NCI-H526 (cell line): ENCODE measurements around the gene HS6ST3.

Experiments used
- DNase-seq, 2 experiments: peaks; one replicate each; lab custom pipeline; 2025; lab: John Stamatoyannopoulos, UW

Gene HS6ST3

DNA sequence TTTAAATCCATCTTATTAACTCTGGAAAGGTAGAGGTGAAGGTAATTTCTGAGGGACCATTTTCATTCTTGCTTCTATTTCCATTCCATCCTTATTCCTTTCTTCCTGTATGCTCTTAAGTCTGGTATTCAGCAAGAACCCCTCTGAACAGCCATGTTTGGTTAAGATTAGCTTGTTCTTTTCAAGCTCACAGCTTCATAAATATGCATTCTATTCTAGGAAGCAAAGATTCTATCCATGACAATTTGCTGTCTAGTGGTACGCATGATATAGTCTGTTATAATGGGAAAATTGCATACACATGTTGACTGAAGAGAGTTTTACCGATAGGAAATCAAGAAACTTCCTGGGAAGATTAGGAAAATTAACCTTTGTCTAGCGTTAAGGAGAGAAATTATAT, 218.7 kb downstream of the HS6ST3 start:
- peak in 1 of 2 experiments; percentile 68 for DNase-seq

DNA sequence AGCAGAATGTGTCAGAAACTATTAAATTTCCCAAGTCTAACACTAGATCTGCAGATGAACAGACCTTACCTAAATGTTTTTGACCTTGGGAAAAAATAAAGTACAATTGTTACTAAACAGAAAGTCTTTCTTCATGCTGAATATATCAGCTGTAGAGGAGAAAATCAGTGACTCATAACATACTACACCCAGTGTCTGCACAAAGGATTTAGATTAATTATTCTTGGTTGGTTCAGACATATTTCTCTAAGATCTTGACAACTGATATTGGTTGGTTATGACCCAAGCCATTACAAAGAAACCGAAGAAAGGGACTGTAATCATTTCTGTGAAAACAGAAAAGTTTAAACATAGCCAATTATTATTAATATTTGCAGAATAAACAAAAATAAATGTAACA, 225.1 kb downstream of the HS6ST3 start:
- DNase-seq: no peak

DNA sequence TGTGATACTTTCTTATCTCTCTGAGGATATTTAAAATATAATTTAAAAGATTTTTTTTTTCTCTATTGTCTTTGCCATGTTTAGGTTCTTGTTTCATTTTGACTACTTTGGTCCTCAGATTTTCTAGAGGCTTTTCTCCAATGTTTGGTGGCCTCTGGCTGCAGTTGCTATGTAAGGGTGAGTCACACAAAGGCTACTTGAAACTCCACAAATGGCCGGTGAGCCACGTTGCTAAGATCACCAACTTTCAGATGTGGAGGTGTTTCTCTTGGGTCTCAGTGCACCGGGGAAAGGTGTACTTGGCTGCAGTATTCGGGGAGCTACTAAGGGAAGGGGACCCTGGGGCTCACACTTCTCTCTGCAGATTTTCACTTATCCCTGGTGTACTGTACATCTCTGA, 248.1 kb downstream of the HS6ST3 start:
- no peak for DNase-seq

DNA sequence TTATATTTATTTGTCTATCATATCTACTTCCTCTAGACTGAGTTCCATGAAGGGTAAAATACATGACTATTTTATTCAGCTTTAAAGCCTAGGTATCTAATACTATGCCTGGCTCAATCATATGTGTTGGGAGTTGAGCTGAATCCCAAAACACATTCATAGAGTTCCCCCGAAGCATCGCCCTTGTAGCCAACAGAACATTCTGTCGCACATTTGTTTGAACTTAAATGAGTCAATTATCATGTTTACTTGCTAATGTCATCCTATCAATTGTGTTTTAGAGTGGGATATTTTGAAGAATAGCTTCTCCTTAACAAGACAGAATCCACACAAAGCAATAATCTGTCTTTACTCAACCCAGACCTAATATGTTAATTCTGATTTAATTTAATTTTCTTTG, 252.4 kb downstream of the HS6ST3 start:
- no peak for DNase-seq

DNA sequence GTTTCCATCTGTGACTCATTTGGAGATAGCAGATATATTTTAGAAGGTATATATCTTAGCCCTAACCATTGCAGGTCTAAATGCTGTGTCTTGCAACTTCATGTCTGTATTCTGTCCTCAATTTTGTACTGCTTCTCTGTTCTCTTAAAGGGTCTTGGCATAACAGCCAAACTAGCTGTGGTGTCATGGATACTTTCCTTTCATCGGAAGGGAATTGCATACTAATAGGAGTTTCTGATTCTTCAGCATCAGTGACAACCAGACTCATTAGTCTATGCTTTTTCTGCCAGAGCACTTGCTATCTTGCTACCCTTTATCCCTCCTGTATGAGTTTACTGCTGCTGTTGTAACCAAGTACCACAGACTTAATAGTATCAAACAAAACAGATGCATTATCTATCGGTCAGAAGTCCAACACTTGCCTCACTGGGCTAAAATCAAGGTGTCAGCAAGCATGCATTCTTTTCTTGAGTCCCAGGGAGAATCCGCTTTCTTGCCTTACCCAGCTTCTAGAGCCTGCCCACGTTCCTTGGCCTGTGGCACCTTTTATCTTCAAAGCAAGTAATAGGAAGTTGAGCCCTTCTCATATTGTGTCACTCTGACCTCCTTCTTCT, 253.1 kb downstream of the HS6ST3 start:
- no peak for DNase-seq

DNA sequence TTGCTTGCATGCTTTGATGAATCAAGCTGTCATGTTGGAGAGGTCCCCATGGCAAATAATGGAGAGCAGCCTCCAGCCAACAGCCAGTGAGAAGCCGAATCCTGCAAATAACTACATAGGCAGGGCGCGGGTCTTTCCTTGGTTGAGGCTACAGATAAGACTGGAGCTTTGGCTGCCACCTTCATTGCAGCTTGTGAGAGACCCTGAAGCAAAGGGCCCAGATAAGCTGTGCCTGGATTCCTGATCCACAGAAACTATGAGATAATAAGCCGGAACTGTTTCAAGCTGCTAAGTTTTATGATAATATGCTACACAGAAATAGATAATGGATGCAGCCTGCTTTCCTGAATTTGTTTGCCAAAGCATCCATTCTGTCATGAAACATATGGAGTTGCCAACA, 257.0 kb downstream of the HS6ST3 start:
- no peak for DNase-seq

DNA sequence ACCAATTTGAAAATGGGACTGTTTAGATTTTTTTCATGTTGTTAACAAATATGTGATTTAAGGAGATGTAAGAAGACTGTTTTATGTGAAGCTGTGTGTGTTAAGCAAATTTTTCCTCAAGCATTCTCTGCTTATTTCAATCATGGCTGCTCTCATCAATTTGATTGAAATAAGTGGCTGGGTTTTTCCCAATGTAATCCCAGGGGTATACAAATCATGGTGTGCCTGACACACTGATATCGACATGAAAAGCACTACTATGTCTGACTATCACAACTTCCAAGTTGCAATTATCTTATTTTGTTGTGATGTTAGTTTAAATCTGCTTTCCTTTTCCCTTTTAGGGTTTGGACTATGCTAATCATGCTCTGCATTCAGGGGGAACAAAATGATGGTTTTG, 283.7 kb downstream of the HS6ST3 start:
- no peak for DNase-seq

DNA sequence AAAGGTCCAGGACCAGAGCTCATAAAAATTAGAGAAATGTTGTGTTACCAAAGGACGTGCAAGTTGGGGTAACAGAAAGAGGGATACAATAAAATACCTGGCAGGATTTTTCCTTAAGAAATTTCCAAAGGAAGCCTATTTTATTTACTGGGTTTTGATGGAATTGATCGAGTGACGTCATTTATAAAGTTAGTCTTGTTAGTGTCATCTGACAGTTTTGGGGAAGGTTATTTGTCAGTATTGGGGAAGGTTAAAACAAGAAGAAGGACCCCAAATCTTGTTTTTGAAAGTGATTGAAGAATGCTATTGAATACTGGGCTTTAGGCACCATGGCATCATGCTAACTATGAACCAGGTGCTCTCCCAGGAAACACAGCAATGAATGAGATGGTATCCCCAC, 287.9 kb downstream of the HS6ST3 start:
- DNase-seq: no peak

DNA sequence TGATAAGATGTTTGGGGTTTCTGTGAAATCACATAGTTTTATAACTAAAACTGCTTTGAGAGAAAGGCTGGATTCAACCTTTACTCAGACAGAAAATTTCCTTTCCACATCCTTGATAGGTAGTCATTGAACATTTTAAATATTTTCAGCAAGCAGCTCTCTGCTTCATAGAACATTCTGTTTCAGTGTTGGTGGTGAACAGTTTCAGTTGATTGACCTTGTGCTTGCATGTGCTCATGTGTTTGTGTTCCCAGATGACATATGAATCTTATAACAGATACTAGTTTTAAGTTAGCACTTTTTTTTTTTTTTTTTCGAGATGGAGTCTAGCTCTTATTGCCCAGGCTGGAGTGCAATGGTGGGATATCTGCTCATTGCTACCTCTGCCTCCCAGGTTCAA, 290.1 kb downstream of the HS6ST3 start:
- DNase-seq: no peak

DNA sequence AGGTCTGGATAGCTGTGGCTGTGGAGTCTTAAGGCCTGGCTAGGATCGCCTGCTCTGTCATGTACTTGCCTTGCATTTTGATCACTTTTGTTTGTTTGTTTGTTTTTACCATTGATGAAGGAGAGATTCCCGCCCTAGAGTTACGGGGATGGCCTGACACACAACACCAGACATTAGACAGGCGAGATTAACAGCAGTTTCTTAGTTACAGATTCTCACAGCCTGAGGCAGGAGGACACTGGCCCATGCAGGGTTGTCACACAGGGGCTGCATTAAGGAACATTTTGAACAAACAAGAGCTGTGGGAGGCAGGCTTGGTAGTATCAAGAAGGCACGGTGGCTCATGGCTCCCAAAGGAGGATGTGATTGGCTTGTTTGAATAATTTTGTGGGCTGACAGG, 291.8 kb downstream of the HS6ST3 start:
- no peak for DNase-seq

DNA sequence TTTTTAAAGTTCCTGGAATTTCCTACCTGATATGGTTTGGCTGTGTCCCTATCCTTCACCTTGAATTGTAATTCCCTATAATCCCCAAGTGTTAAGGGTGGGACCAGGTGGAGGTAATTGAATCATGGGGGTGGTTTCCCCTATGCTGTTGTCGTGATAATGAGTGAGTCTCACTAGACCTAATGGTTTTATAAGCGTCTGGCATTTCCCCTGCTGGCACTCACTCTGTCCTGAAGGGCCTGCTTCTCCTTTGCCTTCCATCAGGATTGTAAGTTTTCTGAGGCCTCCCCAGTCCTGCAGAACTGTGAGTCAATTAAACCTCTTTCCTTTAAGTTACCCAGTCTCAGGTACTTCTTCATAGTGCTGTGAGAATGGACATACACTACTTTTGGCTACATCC, 298.7 kb downstream of the HS6ST3 start:
- no peak for DNase-seq

DNA sequence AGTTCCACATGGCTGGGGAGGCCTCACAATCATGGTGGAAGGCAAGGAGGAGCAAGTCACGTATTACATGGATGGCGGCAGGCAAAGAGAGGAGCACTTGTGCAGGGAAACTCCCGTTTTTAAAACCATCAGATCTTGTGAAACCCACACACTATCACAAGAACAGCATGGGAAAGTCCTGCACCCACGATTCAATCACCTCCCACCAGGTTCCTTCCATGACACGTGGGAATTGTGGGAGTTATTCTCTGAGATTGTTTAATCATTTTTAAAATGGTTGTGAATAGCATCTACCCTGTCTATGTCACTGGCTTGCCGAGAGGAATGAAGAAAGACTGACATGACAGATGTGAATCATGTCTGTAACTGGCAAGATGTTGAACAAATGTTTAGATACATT, 301.7 kb downstream of the HS6ST3 start:
- no peak for DNase-seq

DNA sequence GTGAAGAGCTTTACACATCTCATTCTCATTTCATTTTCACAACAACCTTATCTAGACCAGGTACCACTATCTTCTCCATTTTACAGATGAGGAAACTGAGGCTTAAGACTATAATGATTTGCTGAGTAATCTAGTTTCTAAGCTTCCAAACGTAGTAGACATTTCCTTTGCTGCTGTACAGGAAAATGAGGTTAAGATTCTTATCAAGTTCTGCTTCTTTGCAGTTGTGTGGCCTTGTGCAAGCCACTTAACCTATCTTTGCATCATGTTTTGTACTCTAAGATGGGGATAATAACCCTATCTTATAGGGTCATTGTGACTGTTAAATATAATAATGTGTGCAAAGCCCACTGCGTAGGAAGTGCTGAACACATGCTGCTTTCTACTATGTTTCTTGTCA, 307.9 kb downstream of the HS6ST3 start:
- DNase-seq: no peak

DNA sequence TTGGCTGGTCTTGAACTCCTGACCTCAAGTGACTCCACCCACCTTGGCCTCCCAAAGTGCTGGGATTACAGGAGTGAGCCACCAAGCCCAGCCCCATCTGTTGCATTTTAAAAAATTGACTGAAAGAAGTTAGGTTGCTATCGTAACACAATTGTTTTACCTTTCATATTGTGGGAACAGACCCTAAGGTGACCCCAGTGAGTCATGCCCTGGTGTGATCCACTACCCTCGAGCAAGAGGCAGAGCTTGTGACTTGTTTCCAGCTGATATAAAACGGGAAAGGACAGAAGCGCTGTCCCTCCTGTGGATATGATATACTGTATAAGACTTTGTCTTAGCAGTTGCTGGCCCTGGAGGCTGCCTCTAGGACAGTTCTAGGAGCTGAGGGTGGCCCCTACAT, 308.6 kb downstream of the HS6ST3 start:
- no peak for DNase-seq

DNA sequence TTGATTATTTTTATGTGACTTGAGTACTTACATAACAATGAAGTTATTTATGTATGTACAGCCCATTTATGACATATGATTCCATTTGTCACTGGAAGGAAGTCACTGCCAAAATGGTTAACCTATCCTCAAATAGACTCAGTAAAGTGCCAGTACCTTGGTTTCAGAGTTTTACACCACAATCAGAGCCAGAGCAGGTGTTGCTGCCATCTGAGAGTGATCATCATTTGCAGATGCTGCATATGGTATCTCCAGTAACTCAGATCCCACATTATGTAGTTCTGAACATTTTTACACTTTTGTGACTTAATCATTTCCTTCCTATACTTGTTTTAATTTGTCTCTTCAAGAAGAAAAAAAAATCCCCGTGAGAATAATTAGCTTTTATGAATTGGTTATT, 313.3 kb downstream of the HS6ST3 start:
- DNase-seq: no peak

DNA sequence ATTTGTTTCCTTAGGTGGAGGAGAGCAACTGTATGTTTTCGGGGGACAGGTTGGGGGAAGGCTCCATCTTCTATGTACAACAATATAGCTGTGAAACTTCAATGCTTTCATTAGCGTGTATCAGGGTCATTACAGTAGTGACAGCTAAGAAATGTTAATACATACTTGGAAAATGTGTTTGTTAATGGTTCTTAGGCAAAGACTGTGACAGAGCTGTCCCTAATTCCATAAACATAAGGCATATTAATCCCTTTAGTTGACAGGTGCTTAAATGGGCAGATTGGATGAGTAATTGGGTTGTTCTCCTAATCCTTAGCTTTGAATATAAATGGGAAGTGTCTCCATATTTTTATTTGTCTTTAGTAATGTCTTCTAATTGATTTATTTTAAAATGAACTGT, 313.7 kb downstream of the HS6ST3 start:
- DNase-seq: no peak

DNA sequence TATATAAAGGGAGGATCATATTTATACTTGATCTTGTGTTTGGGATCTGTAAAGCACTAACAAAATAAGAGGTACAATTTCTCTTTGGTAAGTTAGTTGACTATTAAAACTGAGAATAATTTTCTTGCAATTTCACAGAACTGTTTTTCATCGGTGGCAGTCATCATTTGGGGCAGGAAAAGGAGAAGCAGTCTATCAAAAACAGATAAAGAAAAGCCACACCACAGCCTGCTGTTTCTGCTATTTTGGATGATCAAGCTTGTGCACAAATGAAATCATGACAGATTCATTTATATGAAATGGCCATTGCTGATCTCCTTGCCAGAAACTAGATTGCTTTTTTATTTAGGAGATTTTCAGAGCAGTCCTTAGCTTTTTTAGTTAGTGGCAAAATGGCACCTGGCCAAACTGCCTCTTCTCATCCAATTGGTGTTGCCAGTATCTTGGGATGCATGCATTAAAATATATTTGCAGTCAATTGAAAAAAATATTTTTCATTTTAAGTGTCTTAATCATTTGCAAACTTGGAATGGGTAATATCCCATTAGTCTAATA, 326.0 kb downstream of the HS6ST3 start:
- no peak for DNase-seq

DNA sequence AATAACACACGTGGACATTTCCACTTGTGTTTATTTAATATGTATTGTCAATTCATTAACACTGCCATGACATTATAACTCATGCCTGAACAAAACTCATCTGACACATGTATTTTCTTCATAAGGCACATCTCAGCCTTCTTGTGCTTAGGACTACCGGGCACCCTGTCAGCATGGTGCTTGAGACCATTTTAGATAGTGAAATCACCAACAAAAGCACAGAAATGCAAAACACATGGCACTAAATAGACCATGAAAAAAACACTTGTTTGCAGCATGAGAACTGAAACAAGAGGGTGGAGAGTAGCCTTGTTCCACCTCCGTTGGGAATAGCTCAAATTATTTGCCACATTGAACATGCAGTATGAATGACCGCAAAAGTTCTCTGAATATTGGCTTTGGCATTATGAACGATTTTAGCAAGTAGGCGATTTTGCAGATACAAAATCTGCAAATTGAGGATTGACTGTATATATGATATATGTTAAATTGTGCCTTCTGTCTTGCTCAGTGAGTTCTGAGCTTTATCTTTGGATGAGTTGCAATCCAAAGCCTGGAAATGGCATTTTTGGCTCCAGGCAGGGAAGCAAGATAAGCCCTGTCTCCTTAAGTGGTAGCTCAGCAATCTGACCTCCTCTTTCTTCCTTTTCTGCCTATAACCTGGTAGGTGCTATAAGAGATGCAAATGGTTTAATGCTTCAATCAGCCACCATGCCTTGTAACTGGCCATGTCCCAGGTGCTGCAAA, 328.2 kb downstream of the HS6ST3 start:
- DNase-seq: no peak

DNA sequence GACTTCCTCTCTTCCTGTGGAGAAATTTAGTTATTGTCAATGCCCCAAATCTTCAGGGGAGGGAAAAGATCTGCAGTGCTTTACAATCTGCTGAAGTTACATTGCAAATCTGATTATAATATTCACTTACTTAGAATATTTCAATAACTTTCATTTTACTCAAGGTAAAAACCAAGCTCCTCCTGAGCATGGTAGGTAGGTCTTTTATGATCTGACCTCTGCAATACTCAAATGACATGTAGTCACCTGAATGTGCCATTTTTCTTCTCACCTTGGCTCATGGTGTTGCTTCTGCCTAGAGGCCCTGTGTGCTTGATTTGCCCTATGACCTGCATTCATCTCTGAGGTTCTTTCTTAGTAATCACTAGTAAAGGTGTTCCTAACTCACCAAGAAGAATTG, 331.4 kb downstream of the HS6ST3 start:
- no peak for DNase-seq

DNA sequence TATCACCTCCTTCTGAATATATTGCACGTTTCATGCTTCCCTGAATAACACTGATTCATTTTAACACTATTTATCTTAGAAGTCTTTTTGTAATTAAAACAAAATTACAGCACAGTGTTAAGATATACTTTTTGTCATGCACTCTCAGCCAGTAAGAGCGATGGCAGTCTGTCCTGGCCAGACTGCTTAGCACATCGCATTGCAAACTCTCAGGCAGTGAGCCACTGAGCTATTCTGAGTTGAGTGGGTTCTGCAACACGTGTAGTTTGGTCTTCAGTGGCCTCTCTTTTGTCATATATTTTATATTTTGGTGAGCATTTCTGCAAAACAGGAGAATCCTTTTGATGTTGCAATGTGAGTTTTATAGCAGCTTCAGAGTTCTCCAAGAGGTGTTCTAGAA, 332.1 kb downstream of the HS6ST3 start:
- DNase-seq: no peak

DNA sequence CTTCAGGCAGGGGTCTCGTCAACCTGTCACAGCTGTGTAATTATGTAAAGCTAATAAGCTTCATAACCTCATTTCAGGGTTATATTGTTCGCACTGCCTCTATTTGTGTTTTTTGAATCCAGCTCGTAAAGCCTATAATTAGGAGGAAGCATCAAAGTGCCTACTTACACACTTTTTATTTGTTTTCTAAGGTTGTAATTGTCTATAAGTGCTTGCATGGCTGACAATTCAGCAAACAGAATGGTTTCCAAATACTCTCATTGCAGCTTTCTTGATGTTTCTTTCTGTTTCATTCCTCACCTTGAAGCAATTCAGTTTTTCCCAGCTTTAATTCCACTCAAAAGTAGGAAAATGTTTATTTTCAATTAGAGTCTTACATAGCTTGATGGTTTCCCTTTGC, 336.3 kb downstream of the HS6ST3 start:
- no peak for DNase-seq

DNA sequence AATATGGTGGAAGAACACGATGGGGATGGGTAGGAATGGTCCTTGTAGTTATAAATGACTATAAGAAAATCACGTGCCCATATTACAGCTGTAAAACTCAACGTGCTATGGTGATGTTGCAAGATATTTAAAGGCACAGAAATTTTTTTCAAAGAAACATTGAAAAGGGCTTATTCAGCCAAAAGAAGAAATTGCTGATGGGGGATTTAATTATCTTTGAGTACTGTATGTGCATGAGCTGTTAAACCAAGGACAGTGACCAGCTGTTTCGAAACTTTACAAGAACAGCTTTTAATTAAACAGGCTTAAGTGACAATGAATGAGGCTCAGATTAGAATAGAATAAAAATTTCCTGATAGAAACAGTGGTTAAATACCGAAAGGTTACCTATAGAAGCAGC, 339.0 kb downstream of the HS6ST3 start:
- no peak for DNase-seq

DNA sequence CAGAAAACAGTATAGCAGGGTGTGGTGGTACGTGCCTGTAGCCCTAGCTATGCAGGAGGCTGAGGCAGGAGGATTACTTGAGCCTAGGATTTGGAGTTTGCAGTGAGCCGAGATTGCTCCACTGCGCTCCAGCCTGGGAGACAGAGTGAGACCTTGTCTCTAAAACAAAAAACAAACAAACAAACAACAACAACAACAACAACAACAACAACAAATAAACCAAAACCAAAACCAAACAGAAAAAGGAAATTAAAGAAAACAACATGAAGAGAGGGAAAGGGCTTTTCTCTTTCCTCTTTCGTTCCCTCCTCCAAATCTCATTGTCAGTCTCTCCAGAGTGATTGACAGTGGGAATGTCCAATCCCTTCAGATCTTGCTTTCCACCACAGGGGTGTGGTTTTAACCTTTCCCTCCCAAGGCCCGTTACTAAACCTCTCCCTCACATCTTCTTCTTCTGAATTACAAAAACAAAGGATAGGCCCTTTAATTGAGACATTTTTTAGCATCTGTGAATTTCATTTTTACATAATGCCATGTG, 341.2 kb downstream of the HS6ST3 start:
- no peak for DNase-seq

DNA sequence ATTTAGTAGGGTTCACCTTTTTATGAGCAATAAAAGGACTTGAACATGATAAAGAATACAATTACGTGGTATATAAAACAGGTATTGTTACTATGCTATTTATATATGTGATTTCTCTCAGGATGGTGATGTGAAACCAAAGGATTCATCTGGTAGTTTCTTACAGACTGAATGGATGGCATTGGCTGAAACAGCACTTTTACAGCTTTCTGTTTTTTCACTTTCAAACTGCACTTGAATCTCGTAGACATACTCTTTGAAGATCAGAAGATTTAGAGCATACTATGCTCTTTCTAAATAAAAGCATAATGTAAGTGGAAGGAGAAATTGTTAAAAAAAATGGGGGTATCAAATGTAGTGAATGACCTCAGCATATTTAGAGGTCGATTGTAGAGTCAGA, 354.8 kb downstream of the HS6ST3 start:
- DNase-seq: no peak
